A673 (cell line): ENCODE data around the gene ANO2. TPM values are rescaled to one million over a fixed set of nuclear protein-coding genes. Genes with fewer than 3 reads are reported as not detected.

Experiments used
- BruUV-seq: library from RNA; stranded (reverse); fragments of 400-500 nt; replicated peaks from 2 replicates; lab custom pipeline; 2021; lab: Mats Ljungman, UMichigan
- CTCF ChIA-PET: fragments of 300-600 bp; sonication (Branson Sonifier 250); formaldehyde crosslinking; loops from one replicate; lab custom pipeline; 2022; ENCODE audit warnings: antibody characterized with exemption; lab: Charles Lee
- POLR2A ChIA-PET: fragments of 300-600 bp; sonication (Branson Sonifier 250); formaldehyde crosslinking; loops from one replicate; lab custom pipeline; 2022; ENCODE audit warnings: antibody characterized with exemption; ENCODE audit not compliant: low non-redundant PET; lab: Charles Lee
- DNase-seq: peaks from one replicate; pipeline ENCODE4 v3.0.0-alpha.2; 2015; ENCODE audit warnings: low spot score
- H3K27ac ChIP-seq: fragments of 200-600 bp; sonication (generic); 2 replicates; pipeline ENCODE4 v1.5.1; 2016; ENCODE audit warnings: mixed run types, low read depth, mild to moderate bottlenecking, mixed read lengths, antibody characterized with exemption, low read length; ENCODE audit not compliant: poor library complexity, severe bottlenecking
- H3K27me3 ChIP-seq: fragments of 200-600 bp; sonication (generic); replicated peaks from 2 replicates; pipeline ENCODE4 v1.6.1; 2017; ENCODE audit warnings: mixed run types, low read depth, mild to moderate bottlenecking, mixed read lengths, antibody characterized with exemption, low read length; ENCODE audit not compliant: insufficient read depth, poor library complexity
- H3K36me3 ChIP-seq: fragments of 200-600 bp; sonication (generic); 2 replicates; pipeline ENCODE4 v1.6.1; 2016; ENCODE audit warnings: mixed run types, mild to moderate bottlenecking, mixed read lengths, antibody characterized with exemption, low read length; ENCODE audit not compliant: insufficient read depth, poor library complexity, severe bottlenecking
- H3K4me1 ChIP-seq: fragments of 200-600 bp; sonication (generic); 2 replicates; pipeline ENCODE4 v1.6.1; 2017; ENCODE audit warnings: mixed run types, mild to moderate bottlenecking, mixed read lengths, antibody characterized with exemption, low read length; ENCODE audit not compliant: insufficient read depth, poor library complexity, severe bottlenecking
- H3K4me3 ChIP-seq: fragments of 200-600 bp; sonication (generic); 2 replicates; pipeline ENCODE4 v1.5.1; 2016; ENCODE audit warnings: low read depth, mixed run types, mild to moderate bottlenecking, mixed read lengths, low read length; ENCODE audit not compliant: poor library complexity, severe bottlenecking
- H3K9me3 ChIP-seq: fragments of 200-600 bp; sonication (generic); 2 replicates; pipeline ENCODE4 v1.6.1; 2016; ENCODE audit warnings: mixed run types, low read depth, mild to moderate bottlenecking, mixed read lengths, antibody characterized with exemption, low read length; ENCODE audit not compliant: poor library complexity, severe bottlenecking
- EZH2 ChIP-seq: fragments of 200-600 bp; sonication (generic); IDR thresholded peaks from 2 replicates; pipeline ENCODE4 v1.6.1; 2017; ENCODE audit warnings: borderline replicate concordance, low read depth, mild to moderate bottlenecking, mixed read lengths, antibody characterized with exemption, low read length; ENCODE audit not compliant: poor library complexity, severe bottlenecking
- intact Hi-C: fragments of 100-400 bp; cut with micrococcal nuclease; formaldehyde crosslinking; loops from one replicate; pipeline ENCODE4 v1.10.0; 2022; ENCODE audit not compliant: unreplicated experiment
- total RNA-seq: library from RNA; stranded (reverse); gene quantifications from 2 replicates; pipeline ENCODE4 v1.2.3, GENCODE V29; 2021
- TF ChIP-seq, protein P1 (sequence below): fragments of 300-800, 200-600 bp; sonication (generic); conservative IDR thresholded peaks from 2 replicates; pipeline ENCODE4 v1.5.1; 2017; ENCODE audit warnings: low read depth, mild to moderate bottlenecking, antibody characterized with exemption, low read length, moderate library complexity, mixed read lengths

Gene ANO2
- total RNA-seq, 1 experiment from 2014 or later, result not detected

DNA sequence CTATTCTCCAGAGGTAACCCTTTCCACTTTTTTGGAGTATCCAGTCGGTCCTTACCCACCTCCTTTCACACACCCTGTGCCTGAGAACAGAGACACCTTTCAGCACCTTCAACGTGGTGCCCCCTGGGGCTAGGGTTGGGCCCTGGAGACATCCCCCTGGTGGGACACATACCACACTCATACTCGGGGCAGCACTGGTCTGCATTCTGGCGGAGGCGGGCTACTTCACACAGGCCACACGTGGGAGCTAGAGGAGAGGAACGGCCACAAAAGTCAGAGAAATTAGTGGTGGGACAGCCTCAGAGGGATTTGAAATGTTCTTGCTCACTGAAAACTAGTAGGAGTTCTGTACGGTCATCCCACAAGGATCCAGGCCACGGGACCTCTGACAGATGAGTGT is 39.8 kb upstream of the ANO2 start:
- intact Hi-C loops, result loop anchor here (5.0 kb wide), 1 partner anchor 292 kb away; no protein-coding TSS in a partner anchor
- ChIA-PET POLR2A (no interaction called here), CTCF (no interaction called here)
- TF ChIP-seq, protein P1, sequence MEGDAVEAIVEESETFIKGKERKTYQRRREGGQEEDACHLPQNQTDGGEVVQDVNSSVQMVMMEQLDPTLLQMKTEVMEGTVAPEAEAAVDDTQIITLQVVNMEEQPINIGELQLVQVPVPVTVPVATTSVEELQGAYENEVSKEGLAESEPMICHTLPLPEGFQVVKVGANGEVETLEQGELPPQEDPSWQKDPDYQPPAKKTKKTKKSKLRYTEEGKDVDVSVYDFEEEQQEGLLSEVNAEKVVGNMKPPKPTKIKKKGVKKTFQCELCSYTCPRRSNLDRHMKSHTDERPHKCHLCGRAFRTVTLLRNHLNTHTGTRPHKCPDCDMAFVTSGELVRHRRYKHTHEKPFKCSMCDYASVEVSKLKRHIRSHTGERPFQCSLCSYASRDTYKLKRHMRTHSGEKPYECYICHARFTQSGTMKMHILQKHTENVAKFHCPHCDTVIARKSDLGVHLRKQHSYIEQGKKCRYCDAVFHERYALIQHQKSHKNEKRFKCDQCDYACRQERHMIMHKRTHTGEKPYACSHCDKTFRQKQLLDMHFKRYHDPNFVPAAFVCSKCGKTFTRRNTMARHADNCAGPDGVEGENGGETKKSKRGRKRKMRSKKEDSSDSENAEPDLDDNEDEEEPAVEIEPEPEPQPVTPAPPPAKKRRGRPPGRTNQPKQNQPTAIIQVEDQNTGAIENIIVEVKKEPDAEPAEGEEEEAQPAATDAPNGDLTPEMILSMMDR, result no peak
- no peak for TF ChIP-seq EZH2
- Histone ChIP-seq H3K36me3 (no peaks in the 10 kb centered on the region), H3K27me3 (no peaks in the 10 kb centered on the region), H3K27ac (no peak overlapping the region), H3K4me1 (no peaks in the 10 kb centered on the region), H3K9me3 (no peaks in the 10 kb centered on the region), H3K4me3 (no peak overlapping the region)
- BruUV-seq, result no TSS peak
- DNase-seq, result no peak

DNA sequence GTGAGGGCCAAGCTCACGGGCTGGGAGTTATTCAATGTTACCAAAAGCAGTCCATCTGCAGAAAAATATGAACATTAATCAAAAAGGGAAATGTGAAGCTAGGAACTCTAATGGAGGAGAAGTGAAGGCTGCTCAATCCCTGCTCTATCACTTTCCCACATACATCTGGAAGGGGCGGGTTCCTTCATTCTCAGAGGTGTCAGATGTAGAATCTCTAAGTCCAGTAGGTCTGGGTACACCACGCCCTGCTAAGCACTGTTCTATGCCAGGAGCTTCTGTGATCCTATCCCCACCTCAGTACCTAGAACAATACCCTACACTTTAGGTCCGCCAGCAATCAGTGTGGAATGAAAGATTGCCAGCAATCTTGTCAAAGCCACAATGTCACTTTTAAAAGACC is 37.0 kb upstream of the ANO2 start:
- Histone ChIP-seq H3K4me1 (no peaks in the 10 kb centered on the region), H3K36me3 (no peaks in the 10 kb centered on the region), H3K4me3 (no peak overlapping the region), H3K9me3 (no peaks in the 10 kb centered on the region), H3K27me3 (no peaks in the 10 kb centered on the region), H3K27ac (no peak overlapping the region)
- no peak for DNase-seq
- BruUV-seq, result no TSS peak
- intact Hi-C loops, result loop anchor here (5.0 kb wide), 1 partner anchor 295 kb away; no protein-coding TSS in a partner anchor
- CTCF ChIA-PET, result no interaction called here
- POLR2A ChIA-PET, result no interaction called here
- TF ChIP-seq, protein P1, result no peak
- no peak for TF ChIP-seq EZH2

DNA sequence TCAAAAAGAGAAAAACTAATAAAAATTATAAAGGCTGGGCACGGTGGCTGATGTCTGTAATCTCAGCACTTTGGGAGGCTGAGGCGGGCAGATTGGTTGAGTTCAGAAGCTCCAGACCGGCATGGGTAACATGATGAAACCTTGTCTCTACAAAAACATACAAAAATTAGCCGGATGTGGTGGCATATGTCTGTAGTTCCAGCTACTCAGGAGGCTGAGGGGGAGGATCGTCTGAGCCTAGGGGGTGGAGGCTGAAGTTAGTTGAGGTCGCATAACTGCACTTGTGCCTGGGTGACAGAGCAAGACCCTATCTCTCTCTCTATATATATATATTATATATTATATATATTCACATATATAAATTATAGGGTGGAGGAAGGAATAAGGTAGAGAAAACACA is 32.5 kb upstream of the ANO2 start:
- CTCF ChIA-PET, result no interaction called here
- no peaks in the 10 kb centered on the region for H3K9me3 ChIP-seq
- POLR2A ChIA-PET, result no interaction called here
- no peaks in the 10 kb centered on the region for H3K4me1 ChIP-seq
- intact Hi-C loops, result no loop called here
- no TSS peak for BruUV-seq
- no peaks in the 10 kb centered on the region for H3K36me3 ChIP-seq
- no peaks in the 10 kb centered on the region for H3K27me3 ChIP-seq
- H3K27ac ChIP-seq, result no peak overlapping the region
- no peak for TF ChIP-seq EZH2
- TF ChIP-seq, protein P1, result no peak
- H3K4me3 ChIP-seq, result no peak overlapping the region
- DNase-seq, result no peak
